NB4 (cell line): ENCODE data around the gene CRYBA4.

ENCODE experiments used
- DNase-seq: peaks from one replicate; pipeline ENCODE4 v3.0.0; 2010; ENCODE audit warnings: low read depth
- H3K4me3 ChIP-seq: one replicate; pipeline ENCODE4 v1.5.1; 2011; ENCODE audit warnings: mild to moderate bottlenecking, low read depth, low read length, moderate library complexity
- MYC ChIP-seq: IDR thresholded peaks from 2 replicates; pipeline ENCODE4 v1.6.1; 2011; ENCODE audit warnings: low read depth, low read length
- POLR2A ChIP-seq: IDR thresholded peaks from 2 replicates; pipeline ENCODE4 v1.6.1; 2011; ENCODE audit warnings: mild to moderate bottlenecking; ENCODE audit not compliant: insufficient read length; ENCODE audit errors: extremely low read depth
- TF ChIP-seq, protein P1 (sequence below): IDR thresholded peaks from 2 replicates; pipeline ENCODE4 v1.6.1; 2011; ENCODE audit warnings: low read depth, low read length
- TF ChIP-seq, protein P2 (sequence below): IDR thresholded peaks from one replicate; pipeline ENCODE4 v1.5.1; 2012; ENCODE audit warnings: low read depth, low read length

Gene CRYBA4

DNA sequence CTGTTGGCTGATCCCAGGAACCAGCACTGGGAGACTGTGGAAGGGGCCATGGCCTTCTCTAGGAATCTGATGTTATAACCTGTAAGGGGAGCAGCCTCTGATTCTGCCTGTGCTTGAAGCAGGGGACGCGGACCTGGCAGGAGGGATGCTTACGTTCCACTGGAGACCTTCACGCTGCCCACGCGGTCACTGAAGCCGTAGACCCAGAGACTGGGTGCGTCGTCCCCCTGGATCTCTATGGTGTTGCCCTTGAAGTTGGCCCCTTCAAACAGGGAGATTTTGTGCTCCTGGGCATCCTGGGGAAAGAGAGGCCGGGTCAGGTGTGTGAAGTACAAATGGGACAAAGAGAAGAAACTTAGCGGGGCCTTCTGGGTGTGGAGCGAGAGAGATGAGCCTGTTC is 20.0 kb upstream of the CRYBA4 start:
- TF ChIP-seq POLR2A = no peak
- TF ChIP-seq, protein P1, sequence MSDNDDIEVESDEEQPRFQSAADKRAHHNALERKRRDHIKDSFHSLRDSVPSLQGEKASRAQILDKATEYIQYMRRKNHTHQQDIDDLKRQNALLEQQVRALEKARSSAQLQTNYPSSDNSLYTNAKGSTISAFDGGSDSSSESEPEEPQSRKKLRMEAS = no peak
- no peak for TF ChIP-seq MYC
- H3K4me3 ChIP-seq = no peak overlapping the region
- DNase-seq = no peak

DNA sequence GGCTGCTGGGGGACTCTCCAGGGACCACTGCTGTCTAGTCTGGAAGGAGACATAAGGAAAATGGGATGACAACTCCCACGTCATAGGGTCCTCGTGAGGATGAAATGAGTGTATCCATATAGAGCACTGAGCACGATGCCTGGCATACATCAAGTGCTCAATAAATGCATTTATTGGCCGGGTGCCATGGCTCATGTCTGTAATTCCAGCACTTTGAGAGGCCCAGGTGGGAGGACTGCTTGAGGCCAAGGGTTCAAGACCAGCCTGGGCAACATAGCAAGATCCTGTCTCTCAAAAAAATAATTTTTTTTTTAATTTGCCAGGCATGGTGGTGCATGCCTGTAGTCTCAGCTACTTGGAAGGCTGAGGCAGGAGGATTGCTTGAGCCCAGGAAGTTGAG is 19.6 kb upstream of the CRYBA4 start:
- TF ChIP-seq, protein P2, sequence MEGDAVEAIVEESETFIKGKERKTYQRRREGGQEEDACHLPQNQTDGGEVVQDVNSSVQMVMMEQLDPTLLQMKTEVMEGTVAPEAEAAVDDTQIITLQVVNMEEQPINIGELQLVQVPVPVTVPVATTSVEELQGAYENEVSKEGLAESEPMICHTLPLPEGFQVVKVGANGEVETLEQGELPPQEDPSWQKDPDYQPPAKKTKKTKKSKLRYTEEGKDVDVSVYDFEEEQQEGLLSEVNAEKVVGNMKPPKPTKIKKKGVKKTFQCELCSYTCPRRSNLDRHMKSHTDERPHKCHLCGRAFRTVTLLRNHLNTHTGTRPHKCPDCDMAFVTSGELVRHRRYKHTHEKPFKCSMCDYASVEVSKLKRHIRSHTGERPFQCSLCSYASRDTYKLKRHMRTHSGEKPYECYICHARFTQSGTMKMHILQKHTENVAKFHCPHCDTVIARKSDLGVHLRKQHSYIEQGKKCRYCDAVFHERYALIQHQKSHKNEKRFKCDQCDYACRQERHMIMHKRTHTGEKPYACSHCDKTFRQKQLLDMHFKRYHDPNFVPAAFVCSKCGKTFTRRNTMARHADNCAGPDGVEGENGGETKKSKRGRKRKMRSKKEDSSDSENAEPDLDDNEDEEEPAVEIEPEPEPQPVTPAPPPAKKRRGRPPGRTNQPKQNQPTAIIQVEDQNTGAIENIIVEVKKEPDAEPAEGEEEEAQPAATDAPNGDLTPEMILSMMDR = no peak
- TF ChIP-seq MYC (no peak), POLR2A (no peak)
- TF ChIP-seq, protein P1 = no peak
- no peak for DNase-seq
- no peak overlapping the region for H3K4me3 ChIP-seq

DNA sequence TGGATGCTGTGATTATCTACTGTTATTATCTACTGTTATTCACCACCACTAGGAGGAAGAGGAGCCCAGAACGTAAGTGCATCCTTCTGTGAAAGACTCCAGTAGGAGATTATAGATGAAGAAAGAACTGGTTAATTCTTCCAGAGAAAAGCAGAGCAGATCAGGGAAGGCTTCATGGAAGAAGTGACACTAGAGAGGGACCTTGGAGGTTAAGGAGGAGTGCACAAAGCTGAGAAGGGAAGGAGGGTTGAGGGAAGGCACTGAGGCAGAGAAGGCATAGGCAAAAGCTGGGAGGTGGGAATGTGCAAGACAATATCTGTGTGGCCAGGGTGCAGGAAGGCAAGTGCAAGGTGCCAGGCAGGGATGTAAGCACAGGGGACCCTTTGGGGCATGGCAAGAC is 17.4 kb upstream of the CRYBA4 start:
- TF ChIP-seq, protein P2 = no peak
- TF ChIP-seq MYC = no peak
- TF ChIP-seq, protein P1 = no peak
- no peak for TF ChIP-seq POLR2A
- DNase-seq = no peak
- H3K4me3 ChIP-seq = no peak overlapping the region

DNA sequence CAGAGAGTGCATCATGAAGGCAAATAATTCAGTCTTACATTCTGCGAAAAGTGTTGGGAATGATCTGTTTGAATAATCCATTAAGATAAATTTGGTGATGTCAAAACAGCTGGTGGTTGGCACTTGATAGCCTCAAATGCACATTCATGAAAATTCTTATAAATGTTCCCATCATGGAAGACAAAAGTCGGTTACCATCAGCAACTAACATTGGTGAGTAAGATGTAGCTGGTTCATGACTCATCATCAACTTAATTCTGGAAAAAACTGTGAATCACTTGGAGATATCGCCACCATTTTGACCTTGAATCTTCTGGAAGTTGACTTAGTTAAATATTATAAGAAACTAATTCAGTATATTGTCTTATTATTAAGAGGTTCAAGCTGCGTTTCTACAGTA is 15.2 kb upstream of the CRYBA4 start:
- DNase-seq = no peak
- TF ChIP-seq MYC = no peak
- no peak for TF ChIP-seq POLR2A
- TF ChIP-seq, protein P1 = no peak
- TF ChIP-seq, protein P2 = no peak

DNA sequence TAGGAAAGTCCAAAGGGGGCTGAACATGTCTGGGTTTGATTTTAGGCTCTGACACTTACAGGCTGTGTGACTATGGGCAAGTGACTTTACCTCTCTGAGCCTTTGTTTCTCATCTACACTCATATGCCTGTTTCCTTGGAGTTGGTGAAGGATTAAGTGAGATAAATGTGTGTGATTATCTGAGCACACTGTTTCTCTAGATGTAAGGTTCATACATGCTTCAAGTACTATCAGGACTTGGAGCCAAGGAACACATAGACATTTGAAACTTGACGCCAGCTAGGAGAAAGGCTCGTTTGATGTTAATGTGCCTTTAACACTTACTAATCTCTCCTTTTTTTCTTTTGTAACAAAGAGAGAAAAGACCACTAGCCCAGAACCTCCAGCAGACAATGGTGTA is 13.6 kb upstream of the CRYBA4 start:
- DNase-seq = no peak
- TF ChIP-seq POLR2A (no peak), MYC (no peak)
- TF ChIP-seq, protein P1 = no peak
- TF ChIP-seq, protein P2 = no peak
- H3K4me3 ChIP-seq = no peak overlapping the region

More for the DNA sequence above, 15.2 kb upstream of the CRYBA4 start:
- H3K4me3 ChIP-seq = no peak overlapping the region

DNA sequence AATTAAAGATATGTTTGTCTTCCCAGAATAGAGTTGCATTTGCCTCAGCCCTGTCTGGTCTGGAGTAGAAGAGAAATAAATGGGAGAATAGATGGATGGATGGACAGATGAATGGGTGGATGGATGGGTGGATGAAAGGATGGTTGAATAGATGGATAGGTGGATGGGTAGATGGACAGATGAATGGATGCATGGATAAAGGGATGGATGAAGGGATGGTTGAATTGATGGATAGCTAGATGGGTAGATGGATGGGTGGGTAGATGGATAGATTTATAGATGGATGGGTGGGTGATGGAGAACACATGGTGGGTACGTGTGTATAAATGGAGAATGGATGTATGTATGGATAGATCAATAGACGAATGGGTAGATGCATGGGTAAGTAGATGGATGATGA is 12.5 kb upstream of the CRYBA4 start:
- no peak for DNase-seq
- H3K4me3 ChIP-seq = no peak overlapping the region
- TF ChIP-seq, protein P2 = no peak
